Fibroblast of the aortic adventitia (primary cell): ENCODE data around the gene ITGB1BP1. TPM values are rescaled to one million over a fixed set of nuclear protein-coding genes. Genes with fewer than 3 reads are reported as not detected.

ENCODE experiments used
- DNase-seq: peaks from one replicate; pipeline ENCODE4 v3.0.0-alpha.2; 2010; ENCODE audit warnings: low read depth
- H3K4me3 ChIP-seq: 2 replicates; pipeline ENCODE4 v1.5.1; 2011; ENCODE audit warnings: low read depth, mild to moderate bottlenecking, control low read depth, low read length, moderate library complexity
- total RNA-seq: library from RNA; depleted of rRNA; stranded (reverse); fragments of >200 nt; gene quantifications from 2 replicates; pipeline ENCODE4 v1.2.3, GENCODE V29; 2012; ENCODE audit warnings: low replicate concordance
- TF ChIP-seq, protein P1 (sequence below): IDR thresholded peaks from 2 replicates; pipeline ENCODE4 v1.5.1; 2011; ENCODE audit warnings: mild to moderate bottlenecking, low read length, control low read depth, inconsistent platforms; ENCODE audit not compliant: insufficient read depth

ITGB1BP1 gene
- total RNA-seq, 1 donor = 80.9 TPM

DNA sequence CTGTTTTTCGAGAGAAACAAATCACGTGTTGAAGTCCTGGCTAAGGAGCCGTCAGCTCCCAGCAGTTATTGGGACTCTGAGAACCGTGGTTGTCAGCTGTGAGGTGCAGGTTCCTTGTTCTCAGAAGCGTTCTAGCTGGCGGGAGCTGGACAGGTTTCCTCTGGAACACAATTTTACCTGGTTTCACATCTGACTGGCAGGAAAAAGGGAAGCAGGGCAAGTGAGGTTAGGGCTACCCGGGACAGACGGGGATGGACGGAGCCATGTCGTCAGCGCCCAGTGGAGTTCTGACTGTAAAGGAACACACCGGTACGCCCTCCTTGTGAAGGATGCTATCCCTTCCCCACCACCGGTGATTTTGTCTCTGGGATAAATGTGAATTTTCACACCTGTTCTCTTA lies 26.1 kb downstream of the ITGB1BP1 start:
- H3K4me3 ChIP-seq = no peak overlapping the region
- TF ChIP-seq, protein P1, sequence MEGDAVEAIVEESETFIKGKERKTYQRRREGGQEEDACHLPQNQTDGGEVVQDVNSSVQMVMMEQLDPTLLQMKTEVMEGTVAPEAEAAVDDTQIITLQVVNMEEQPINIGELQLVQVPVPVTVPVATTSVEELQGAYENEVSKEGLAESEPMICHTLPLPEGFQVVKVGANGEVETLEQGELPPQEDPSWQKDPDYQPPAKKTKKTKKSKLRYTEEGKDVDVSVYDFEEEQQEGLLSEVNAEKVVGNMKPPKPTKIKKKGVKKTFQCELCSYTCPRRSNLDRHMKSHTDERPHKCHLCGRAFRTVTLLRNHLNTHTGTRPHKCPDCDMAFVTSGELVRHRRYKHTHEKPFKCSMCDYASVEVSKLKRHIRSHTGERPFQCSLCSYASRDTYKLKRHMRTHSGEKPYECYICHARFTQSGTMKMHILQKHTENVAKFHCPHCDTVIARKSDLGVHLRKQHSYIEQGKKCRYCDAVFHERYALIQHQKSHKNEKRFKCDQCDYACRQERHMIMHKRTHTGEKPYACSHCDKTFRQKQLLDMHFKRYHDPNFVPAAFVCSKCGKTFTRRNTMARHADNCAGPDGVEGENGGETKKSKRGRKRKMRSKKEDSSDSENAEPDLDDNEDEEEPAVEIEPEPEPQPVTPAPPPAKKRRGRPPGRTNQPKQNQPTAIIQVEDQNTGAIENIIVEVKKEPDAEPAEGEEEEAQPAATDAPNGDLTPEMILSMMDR = no peak
- no peak for DNase-seq

DNA sequence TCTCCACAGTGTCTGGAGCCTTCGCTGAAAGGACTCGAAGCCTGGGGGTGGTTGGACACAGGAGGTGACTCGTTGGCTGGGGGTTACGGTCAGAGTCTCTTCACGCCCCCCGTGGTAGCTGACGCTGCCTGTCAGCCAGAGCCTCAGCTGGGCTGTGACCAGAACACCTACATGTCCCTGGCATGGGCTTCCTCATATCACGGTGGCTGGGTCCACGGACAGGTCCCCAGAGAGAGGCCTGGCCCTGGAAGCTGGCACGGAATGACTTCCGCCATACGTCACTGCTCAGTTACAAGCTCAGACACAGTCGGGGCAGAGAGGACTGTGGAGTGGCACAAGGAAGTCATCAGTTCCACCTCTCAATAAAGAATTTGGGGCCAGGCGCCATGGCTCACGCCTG lies 28.5 kb downstream of the ITGB1BP1 start:
- DNase-seq = no peak
- no peak overlapping the region for H3K4me3 ChIP-seq
- TF ChIP-seq, protein P1 = no peak

DNA sequence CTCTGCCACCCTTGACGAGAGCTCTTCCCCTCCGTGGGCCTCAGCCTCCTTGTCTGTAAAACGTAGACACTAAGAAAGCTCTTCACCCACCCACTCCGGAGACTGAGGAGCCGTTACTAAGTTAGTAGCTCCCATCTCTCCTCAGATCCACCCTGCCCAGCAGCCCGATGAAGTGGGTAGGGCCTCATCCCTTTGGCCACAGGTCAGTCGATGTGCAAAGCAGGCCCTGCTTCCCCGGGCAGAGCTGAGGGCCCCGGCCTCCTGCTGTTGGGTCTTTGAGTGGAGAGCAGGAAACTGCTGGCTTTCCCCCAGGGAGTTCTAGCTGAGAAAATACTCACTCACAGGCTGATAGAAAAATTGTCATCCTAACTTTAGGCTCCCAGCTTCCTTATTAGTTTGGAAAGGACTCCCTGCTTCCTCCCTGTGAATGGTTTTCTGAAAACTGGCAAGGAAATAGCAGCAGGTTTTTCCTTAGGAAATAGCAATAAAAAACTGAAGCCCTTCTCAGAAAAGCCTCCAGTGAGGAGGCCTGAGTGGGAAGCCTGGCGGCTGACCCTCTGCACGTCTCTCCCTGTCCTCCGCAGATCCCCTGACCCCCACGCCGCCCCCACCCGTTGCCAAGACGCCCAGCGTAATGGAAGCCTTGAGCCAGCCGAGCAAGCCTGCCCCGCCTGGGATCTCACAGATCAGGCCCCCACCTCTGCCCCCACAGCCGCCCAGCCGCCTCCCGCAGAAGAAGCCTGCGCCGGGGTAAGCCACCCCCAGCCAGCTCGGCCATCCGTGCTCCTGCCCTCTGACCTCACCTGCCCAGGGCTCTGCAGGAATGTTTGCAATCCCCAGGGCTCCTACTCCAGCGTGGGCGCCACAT lies 30.2 kb downstream of the ITGB1BP1 start:
- TF ChIP-seq, protein P1 = no peak
- no peak overlapping the region for H3K4me3 ChIP-seq
- peak; percentile 48 for DNase-seq

DNA sequence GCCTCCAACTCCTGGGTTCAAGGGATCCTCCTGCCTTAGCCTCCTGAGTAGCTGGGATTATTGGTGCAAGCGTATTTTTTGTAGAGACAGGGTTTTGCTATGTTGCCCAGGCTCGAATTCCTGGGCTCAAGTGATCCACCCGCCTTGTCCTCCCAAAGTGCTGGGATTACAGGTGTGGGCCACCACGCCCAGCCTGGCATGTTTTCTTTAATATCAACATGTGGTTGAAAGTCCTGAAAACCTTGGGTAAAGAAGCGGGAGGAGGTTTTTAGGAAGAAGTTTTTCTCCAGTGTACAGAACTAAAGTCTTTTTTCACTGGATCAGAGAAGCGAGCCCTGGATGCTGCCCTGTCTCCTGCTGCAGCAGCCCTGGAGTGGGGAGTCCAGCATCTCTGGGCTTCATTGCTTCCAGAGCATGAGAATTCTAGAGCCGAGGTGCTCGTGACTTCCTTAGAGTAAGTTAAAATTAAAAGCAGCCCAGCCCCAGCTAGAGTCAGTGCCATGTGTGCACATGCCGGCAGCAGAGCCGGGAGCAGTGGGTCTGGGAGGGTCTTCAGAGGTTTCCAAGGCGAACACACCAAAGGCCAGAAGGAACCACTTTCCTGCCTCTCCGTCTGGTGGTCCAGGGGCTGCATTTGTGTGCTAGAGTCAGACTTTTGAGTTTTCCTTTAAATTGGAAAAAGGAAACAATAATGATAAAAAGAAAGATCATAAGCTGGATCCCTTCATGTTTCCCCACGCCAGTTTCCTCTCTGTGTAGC lies 31.2 kb downstream of the ITGB1BP1 start:
- DNase-seq = no peak
- TF ChIP-seq, protein P1 = no peak
- H3K4me3 ChIP-seq = no peak overlapping the region

DNA sequence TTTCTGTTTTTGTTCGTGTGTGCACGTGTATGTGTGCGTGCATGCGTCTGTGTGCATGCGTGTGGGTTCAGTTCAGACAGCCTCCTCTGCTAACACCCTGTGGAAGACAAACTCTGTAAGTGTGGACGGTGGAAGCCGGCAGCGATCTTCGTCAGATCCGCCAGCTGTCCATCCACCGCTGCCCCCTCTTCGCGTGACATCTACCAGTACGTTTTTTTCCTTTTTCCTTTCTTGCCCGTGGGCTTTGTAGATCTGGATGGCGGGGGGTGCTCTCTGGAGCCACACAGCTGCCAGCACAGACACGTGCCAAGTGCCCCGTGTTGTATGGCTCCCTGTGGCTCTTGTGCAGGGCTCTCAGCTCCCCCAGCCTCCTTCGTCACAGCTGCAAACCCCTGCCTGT lies 32.3 kb downstream of the ITGB1BP1 start:
- H3K4me3 ChIP-seq = no peak overlapping the region
- TF ChIP-seq, protein P1 = no peak
- no peak for DNase-seq

DNA sequence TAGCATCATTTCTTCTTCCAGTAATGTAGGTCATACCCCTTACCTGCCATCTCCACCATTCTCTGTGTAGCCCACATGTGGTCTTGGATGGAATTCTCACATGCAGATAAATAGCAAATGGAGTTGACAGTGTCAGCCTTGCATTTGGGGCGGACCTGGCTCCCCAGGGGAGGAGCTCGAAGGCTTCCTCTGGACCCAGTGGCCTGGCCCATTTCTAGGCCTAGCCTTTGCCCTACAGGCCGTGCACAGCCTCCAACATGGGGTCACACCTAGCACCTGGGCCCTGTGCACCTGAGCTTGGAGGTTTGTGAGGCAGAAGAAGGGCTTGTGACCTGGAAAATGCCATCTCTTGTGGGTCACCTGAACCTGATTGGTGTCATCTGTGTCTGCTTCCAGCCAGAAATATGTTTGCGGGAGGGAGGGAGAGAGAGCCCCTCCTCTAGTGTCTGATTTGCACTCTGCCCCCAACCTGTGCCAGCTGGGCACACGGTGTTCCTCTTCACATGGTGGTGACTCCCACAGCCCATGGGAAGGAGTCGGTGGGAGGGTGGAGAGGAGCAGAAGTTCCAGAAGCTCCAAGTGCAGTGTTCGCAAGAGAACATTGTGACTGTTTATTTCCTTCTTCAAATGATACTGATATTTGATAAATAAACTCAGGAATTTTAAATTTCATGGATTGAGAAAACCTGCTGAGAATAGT lies 33.0 kb downstream of the ITGB1BP1 start:
- DNase-seq = no peak
- H3K4me3 ChIP-seq = no peak overlapping the region
- TF ChIP-seq, protein P1 = no peak
